ENCODE data around the gene CLPX.

DNA sequence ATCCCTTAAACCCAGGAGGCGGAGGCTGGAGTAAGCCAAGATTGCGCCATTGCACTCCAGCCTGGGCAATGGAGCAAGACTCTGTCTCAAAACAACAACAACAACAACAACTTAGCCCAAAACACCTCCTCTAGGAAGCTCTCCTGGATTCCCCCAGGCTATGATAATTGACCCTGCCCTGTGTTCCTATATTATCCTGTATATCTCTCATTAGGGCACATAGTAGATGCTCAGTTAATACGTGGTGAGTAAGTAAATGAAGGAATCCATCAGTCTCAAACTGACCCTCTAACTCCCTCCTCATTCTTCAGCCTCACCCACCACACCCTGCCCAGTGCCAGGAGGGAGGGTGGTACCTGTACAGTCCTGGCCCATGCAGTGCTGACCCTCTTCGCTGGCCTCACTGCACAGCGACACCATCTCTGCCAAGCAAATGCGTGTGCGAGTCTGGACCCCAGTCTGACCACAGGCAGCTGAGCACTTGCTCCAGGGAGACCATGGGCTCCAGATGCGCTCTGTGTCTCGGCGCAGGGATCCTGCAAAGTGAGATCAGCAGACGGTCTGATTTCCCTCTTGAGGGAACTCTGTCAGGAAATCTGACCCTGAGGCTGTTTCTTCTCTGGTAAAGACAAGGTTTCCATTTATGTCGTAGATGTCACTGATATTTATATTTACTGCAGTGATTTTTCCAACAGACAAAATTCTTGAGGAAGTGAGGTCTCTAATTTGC lies 20.0 kb upstream of the CLPX start:
- TF ChIP-seq, protein P1, sequence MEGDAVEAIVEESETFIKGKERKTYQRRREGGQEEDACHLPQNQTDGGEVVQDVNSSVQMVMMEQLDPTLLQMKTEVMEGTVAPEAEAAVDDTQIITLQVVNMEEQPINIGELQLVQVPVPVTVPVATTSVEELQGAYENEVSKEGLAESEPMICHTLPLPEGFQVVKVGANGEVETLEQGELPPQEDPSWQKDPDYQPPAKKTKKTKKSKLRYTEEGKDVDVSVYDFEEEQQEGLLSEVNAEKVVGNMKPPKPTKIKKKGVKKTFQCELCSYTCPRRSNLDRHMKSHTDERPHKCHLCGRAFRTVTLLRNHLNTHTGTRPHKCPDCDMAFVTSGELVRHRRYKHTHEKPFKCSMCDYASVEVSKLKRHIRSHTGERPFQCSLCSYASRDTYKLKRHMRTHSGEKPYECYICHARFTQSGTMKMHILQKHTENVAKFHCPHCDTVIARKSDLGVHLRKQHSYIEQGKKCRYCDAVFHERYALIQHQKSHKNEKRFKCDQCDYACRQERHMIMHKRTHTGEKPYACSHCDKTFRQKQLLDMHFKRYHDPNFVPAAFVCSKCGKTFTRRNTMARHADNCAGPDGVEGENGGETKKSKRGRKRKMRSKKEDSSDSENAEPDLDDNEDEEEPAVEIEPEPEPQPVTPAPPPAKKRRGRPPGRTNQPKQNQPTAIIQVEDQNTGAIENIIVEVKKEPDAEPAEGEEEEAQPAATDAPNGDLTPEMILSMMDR (IDR thresholded peaks at IDR 0.05), result no peak
- TF ChIP-seq ZFX (IDR thresholded peaks at IDR 0.05; ENCODE audit: borderline replicate concordance), result no peak
